NCI-H2081 (cell line): ENCODE measurements around the gene FBXO3.
"Not testable (repeated sequence)": the region's sequence is repeated elsewhere in the genome, so short reads cannot be mapped to it uniquely, and the experiment has no call there.

Source experiments
- DNase-seq, 2 experiments: peaks; one replicate each; lab custom pipeline; 2025; lab: John Stamatoyannopoulos, UW

Gene FBXO3

GRCh38 chr11:33773987-33774735 is at the start of gene FBXO3:
Gene FBXO3 (minus strand): TSS chr11:33774520. CDS start chr11:33774497, 23 bp downstream.
- DNase-seq, result peak; percentile 86 to 87

- DNase-seq, result not testable (repeated sequence)
Observed at GRCh38 chr11:33822981-33823380, 48.7 kb upstream of the FBXO3 start.

DNA sequence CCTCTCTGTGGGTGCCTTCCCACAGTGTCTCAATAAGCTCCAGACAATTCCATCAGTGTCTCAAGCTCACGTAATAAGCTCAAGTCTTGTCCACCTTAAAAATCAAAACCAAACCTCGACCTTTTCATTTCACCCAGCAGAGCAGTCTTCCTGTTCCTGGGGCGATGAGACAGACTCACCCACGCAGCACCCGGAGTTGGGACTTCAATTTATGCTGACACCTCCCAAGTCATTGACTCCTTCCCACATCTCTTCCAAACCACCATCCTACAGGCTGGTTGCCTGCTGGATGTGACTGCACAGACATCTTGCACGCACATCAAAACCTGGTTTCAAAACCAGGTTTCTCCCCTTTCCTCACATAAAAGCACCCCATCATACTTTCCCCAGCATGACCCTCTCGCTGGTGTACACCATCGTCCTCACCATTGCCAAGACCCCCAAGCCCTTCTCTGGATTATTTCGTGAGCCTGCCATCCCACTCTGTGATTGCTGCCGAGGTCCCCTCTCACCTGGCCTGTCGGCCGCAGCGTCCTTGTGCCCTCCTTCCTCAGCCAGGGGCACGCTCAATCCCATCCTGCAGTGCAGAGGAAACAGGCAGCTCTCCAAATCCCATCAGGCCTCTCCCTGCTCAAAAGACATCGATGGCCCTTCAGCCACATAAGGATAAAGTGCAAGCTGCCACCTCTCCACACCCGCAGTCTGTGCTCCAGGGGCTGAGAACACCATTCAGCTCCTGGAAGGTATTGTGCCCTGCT is 45.1 kb upstream of the FBXO3 start:
- no peak for DNase-seq

- DNase-seq, result peak; percentile 75 to 83
Observed at GRCh38 chr11:33808228-33808828, 34.0 kb upstream of the FBXO3 start.

DNA sequence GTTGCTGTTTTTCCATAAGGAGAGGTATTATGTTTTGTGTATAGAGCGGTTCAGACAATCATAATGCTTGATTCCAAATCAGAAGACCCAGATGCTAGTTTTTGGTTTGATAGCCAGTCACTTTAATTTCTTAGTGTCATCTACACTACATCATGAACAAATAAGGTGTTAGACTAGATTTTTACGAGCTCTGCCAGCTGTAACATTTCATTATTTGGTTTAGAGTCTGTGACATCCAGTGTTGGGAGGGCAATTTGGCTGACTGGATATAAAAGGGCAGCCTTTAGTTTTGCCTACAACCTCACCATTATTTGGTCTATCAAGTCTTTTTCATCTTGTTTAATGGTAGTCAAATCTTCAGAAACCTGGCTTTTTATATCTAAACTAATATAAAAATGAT is 30.2 kb upstream of the FBXO3 start:
- peak in 1 of 2 experiments; percentile 35 for DNase-seq

GRCh38 chr11:33802194-33802950 is 28.1 kb upstream of the FBXO3 start:
- peak; percentile 45 to 75 for DNase-seq

DNA sequence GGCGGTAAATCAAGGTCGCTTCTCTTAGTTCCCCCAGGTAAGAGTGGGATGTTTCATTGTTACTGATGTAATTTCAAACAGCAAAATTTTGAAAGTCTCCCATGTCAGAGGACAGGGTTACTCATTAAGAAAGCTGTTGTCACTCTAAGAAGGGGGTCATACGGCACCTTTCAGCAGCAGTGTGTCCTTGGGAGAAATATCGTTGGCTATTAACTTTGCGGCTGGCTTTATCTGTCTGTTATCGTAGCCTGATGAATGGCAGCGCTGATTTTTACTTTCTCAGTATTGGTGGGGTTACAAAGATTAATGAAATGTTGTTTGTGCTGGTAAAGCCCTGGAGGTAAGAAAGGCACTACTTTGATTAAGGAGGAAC is 27.5 kb upstream of the FBXO3 start:
- no peak for DNase-seq

GRCh38 chr11:33797879-33798278 is 23.6 kb upstream of the FBXO3 start:
- DNase-seq, result no peak

GRCh38 chr11:33790040-33790439 is 15.7 kb upstream of the FBXO3 start:
- no peak for DNase-seq

DNA sequence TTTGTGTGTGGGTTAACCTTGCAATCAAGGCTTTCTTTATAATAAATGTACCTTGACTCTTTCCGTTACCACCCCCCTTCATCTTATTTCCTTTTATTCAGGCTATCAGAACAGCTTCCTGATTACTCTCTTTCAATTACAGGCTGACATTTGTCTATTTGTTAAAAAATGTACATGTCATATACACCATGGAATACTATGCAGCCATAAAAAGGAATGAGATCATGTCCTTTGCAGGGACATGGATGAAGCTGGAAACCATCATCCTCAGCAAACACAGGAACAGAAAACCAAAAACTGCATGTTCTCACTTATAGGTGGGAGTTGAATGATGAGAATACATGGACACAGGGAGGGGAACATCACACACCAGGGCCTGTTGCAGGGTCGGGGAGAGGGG is 13.8 kb upstream of the FBXO3 start:
- not testable (repeated sequence) for DNase-seq

DNA sequence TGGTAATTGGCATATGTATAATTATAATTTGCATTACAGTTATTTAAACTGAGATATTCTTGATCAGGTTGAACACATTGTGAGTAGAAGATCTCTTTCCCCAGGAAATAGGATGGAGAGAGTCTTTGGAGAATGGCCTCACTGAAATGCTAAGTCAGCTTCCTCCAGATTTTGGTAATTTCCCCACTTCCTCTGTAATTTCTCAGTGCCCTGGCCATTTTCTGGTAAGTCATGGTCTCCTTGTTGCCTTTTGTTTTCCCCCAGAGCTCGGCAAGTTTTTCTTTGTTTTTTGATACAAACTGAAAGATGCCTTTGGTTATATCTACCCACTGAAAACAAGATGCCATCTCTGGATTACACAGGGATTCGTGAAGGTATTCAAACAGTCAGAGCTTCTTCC is 12.8 kb upstream of the FBXO3 start:
- DNase-seq, result no peak

DNA sequence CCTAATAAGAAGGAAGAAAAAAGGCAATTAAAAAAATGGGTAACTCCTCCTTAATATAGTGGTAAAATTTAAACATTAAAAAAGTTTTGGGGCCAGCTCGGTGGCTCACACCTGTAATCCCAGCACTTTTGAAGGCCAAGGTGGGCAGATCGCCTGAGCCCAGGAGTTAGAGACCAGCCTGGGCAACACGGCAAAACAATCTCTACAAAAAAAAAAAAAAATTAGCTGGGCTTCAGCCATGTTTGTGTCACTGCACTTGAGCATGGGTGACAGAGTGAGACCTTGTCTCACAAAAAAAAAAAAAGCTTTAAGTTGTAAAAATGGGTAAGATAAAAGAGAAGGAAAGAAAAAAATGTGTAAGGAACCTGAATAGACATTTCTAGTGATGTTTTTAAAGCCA is 11.3 kb upstream of the FBXO3 start:
- DNase-seq, result no peak

- DNase-seq, result no peak
Observed at GRCh38 chr11:33779849-33780528, 5.7 kb upstream of the FBXO3 start.

- no peak for DNase-seq
Observed at GRCh38 chr11:33778675-33779074, 4.4 kb upstream of the FBXO3 start.

GRCh38 chr11:33777906-33778305 is 3.6 kb upstream of the FBXO3 start:
- DNase-seq, result no peak

DNA sequence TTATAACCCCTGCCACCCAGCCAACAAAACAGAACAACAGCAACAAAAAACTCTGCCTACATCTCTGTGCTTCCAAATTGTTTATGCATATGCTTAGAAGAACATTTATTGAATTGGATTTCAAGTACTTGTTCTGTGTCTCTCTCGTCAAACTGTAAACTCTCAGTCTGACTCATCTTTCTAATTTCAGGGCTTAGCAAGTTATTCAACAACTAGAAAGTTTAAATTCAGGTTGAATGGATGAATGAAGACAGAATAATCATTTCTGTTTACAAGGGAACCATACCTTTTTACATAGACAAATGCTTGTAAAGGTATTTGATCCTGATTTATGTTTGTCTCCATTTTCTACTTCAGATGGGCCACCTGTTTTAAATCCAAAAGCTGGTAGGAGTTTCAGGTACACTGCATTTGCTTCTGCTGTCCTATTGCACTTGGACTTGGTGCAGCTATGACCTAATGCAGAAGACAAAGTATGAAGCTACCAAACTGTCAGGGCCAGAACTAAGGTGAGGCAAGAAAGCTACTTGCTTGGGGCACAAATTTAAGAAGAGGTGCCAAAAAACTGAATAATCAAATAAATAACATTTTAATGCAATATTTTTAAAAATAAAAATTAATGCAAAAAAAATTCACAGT is 1.6 kb upstream of the FBXO3 start:
- DNase-seq, result no peak

DNA sequence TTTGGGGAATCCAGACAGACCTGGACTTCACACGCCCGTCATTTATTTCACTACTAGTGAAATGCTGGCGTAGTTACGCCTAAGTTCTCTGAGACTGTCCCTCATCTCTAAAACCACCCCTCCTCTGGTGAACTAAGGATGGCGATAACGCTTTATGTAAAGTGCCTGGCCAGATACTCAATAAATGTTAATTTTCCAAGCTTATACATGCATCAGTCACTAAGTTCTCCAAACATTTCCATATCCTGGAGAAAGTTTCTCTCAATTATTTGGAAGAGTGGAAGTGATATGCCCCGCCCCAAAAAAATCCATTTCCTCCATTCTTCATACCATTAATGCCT is 1.1 kb upstream of the FBXO3 start:
- DNase-seq, result no peak

DNA sequence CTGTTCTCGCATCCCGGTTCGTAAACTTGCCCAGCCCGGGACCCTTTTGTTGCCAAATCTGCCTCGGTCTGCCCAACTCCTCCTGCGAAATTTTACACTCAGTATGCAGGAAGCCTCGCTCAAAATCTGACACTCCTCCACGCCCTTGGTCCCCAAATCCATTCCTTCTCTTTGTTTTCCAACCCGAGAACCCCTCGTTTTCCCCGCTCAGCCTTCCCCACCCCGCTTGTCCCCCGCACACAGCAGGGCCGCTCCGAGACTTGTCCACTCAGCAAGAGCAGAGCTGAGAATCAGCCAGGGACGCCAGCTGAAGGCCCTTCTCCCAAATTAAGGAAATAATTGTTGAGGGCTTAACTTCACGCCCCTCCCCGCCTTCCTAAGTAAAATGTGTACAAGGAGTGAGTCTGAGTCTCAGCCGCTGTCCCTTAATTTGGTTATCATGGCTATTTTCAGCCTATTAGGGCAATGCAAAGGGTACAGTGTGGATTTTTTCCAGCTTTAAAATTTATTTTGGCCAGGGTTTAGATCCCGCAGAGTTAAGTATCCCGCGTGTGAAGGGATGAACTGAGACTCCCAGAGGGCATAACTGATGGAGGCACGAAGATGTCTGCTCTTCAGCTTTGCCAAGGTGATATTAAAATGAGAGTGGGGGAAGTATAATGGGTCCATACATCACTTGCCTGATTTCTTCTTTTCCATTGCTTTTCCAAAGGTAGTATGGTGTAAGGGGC is 581 bp upstream of the FBXO3 start:
- DNase-seq, result no peak

- DNase-seq, result peak; percentile 1 to 19
Observed at GRCh38 chr11:33773404-33773986, 825 bp downstream of the FBXO3 start.

- DNase-seq, result no peak
Observed at GRCh38 chr11:33772870-33773269, 1.4 kb downstream of the FBXO3 start.
